BJ (cell line): Measurements from ENCODE around the gene AMPD1. TPM values are rescaled to one million over a fixed set of nuclear protein-coding genes. Genes with fewer than 3 reads are reported as not detected.

Experiments used
- CTCF ChIA-PET: fragments of 350-600 bp; formaldehyde crosslinking; extraction: SDS; loops from one replicate; lab custom pipeline; 2021; ENCODE audit warnings: antibody characterized with exemption, inconsistent platforms; lab: Yijun Ruan, JAX
- POLR2A ChIA-PET: fragments of 300-600 bp; sonication (Branson Sonifier 250); formaldehyde crosslinking; extraction: SDS; loops from one replicate; lab custom pipeline; 2021; ENCODE audit warnings: antibody characterized with exemption; lab: Charles Lee
- DNase-seq: peaks from one replicate; pipeline ENCODE4 v3.0.0-alpha.2; 2011; ENCODE audit warnings: low read depth
- H3K27me3 ChIP-seq: 2 replicates; pipeline ENCODE4 v1.6.0; 2011; ENCODE audit warnings: low read length; ENCODE audit not compliant: control insufficient read depth, insufficient read depth
- H3K36me3 ChIP-seq: 2 replicates; pipeline ENCODE4 v1.5.1; 2011; ENCODE audit warnings: low read length; ENCODE audit not compliant: control insufficient read depth, insufficient read depth
- H3K4me3 ChIP-seq: 2 replicates; pipeline ENCODE4 v1.5.1; 2011; ENCODE audit warnings: low read depth, mild to moderate bottlenecking, control low read depth, low read length
- polyA plus RNA-seq: library from polyadenylated mRNA; depleted of rRNA; stranded (reverse); fragments of >200 nt; gene quantifications from 2 replicates; pipeline ENCODE4 v1.2.3, GENCODE V29; 2011
- TF ChIP-seq, protein P1 (sequence below): IDR thresholded peaks from 2 replicates; pipeline ENCODE4 v1.5.1; 2011; ENCODE audit warnings: low read depth, mild to moderate bottlenecking, control low read depth, inconsistent platforms, low read length, moderate library complexity; ENCODE audit not compliant: insufficient read depth

The AMPD1 gene
- polyA plus RNA-seq, 1 experiment: not detected

DNA sequence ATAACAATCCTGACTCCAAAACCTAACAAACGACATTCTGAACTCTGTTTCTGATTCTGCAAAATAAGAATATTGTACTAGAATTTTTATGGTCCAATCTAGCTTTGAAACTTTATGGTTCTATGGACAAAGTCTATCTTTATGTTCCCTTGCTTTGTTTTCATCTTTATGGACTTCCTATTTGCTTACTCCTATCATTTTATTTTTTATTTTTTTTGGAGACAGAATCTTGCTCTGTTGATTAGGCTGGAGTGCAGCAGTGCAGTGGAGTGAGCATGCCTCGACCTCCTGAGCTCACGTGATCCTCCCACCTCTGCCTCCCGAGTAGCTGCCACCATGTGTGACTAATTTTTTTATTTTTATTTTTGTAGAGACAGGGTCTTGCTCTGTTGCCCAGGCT is 17.6 kb upstream of the AMPD1 start:
- POLR2A ChIA-PET: no interaction called here
- peaks cover 15% of the 10 kb centered on the region for H3K36me3 ChIP-seq
- CTCF ChIA-PET: interaction anchor here (0.9 to 1.6 kb wide), 2 partner anchors 9 to 12 kb away, joined by 3 read pairs; no protein-coding TSS in a partner anchor
- H3K4me3 ChIP-seq: no peak overlapping the region
- no peak for DNase-seq
- TF ChIP-seq, protein P1, sequence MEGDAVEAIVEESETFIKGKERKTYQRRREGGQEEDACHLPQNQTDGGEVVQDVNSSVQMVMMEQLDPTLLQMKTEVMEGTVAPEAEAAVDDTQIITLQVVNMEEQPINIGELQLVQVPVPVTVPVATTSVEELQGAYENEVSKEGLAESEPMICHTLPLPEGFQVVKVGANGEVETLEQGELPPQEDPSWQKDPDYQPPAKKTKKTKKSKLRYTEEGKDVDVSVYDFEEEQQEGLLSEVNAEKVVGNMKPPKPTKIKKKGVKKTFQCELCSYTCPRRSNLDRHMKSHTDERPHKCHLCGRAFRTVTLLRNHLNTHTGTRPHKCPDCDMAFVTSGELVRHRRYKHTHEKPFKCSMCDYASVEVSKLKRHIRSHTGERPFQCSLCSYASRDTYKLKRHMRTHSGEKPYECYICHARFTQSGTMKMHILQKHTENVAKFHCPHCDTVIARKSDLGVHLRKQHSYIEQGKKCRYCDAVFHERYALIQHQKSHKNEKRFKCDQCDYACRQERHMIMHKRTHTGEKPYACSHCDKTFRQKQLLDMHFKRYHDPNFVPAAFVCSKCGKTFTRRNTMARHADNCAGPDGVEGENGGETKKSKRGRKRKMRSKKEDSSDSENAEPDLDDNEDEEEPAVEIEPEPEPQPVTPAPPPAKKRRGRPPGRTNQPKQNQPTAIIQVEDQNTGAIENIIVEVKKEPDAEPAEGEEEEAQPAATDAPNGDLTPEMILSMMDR: no peak
- H3K27me3 ChIP-seq: no peaks in the 10 kb centered on the region

DNA sequence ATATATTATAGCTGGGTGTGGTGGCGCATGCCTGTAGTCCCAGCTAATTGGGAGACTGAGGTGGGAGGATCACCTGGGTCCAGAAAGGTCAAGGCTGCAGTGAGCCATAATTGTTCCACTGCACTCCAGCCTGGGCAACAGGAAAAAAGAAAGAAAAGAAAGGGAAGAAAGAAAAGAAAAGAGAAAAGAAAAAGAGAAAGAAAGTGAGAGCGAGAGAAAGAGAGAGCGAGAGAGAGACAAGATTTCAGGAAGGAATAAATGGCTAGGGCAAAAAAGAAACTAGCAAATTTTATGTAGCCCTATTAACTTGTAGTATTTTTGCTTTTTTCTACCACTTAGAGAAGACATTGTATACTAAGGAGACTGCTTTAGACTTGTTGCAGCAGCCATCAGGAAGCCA is 15.0 kb upstream of the AMPD1 start:
- ChIA-PET CTCF (no interaction called here), POLR2A (no interaction called here)

DNA sequence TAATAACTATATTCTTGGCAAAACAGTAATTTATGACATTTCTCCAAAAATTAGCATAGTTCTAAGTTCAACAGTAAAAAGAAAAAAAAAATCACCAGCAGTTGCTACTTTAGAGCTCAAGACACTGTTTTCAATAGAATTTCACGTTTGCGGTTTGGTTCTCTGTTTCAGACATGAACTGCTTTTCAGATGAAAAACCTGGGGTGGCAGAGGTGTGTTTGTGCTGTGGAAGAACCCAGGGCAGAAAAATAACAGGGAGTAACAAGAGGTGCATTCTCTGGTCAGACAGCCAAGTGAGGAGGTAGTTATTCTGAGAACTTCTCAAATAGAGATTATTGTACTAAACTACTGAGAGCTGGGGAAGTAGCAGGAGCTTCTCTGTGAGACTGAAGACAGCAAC is 12.3 kb upstream of the AMPD1 start:
- Histone ChIP-seq H3K36me3 (peaks cover 8% of the 10 kb centered on the region), H3K27me3 (no peaks in the 10 kb centered on the region)
- CTCF ChIA-PET: no interaction called here

More for the DNA sequence above, 15.0 kb upstream of the AMPD1 start:
- H3K4me3 ChIP-seq: no peak overlapping the region
- H3K27me3 ChIP-seq: no peaks in the 10 kb centered on the region
- TF ChIP-seq, protein P1: no peak
- peaks cover 15% of the 10 kb centered on the region for H3K36me3 ChIP-seq
- DNase-seq: no peak

DNA sequence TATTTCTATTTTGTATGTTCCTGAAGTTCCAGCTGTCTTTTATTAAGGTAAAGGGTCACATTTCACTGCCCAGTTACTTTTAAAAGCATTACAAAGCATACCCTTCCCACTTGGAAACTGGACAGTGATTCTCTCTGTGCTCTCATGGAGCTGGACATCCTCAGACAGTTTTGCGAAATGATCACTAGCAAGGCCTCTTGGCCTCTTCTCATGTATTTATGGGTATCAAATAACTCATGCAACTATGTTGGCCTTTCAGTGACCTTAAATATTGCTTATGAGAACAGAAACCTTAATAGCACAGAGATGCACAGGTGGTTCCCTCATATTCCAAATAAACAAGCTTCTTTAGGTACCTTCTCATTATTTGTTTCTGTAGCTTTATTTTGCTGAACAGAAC is 7.9 kb upstream of the AMPD1 start:
- CTCF ChIA-PET: interaction anchor here (1.5 to 1.9 kb wide), 2 partner anchors 10 to 31 kb away, joined by 3 to 5 read pairs; no protein-coding TSS in a partner anchor
- no peak for DNase-seq

More for the DNA sequence above, 12.3 kb upstream of the AMPD1 start:
- POLR2A ChIA-PET: no interaction called here
- no peak overlapping the region for H3K4me3 ChIP-seq
- TF ChIP-seq, protein P1: no peak
- DNase-seq: no peak

DNA sequence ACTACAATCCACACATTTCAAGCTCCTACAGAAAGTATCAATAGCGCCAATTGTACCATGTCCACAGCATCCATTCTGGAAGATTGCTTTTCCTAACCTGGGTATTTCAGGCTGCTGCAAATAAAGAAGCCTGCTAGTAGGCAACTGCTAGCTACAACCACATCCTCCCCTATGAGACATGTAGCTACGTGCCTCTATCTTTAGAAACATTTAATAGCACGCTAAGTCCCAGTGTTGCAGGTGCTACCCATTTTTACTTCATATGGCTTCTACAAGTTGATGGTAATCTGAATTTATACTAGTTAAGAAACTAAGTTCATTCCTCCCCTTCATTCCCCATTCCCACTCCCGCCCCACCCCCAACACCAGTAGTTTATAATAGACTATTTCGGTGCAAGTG is 7.4 kb upstream of the AMPD1 start:
- CTCF ChIA-PET: interaction anchor here (1.5 to 1.9 kb wide), 2 partner anchors 9 to 31 kb away, joined by 3 to 5 read pairs; no protein-coding TSS in a partner anchor
- no peak overlapping the region for H3K4me3 ChIP-seq
- DNase-seq: no peak
- H3K36me3 ChIP-seq: no peaks in the 10 kb centered on the region
- POLR2A ChIA-PET: interaction anchor here (0.5 kb wide), 1 partner anchor 487 kb away, joined by 3 read pairs; no protein-coding TSS in a partner anchor
- H3K27me3 ChIP-seq: no peaks in the 10 kb centered on the region
- TF ChIP-seq, protein P1: no peak

More for the DNA sequence above, 7.9 kb upstream of the AMPD1 start:
- Histone ChIP-seq H3K4me3 (no peak overlapping the region), H3K27me3 (no peaks in the 10 kb centered on the region), H3K36me3 (0 out of 2 replicates have a peak, but pooled peaks cover under 1% of the 10 kb centered on the region)
- POLR2A ChIA-PET: no interaction called here
- TF ChIP-seq, protein P1: no peak
